Nephron progenitor cell (in vitro differentiated cells): ENCODE results near the gene PTBP2.

Experiments used
- DNase-seq: peaks from one replicate; pipeline ENCODE4 v3.0.0; 2021
- H3K27ac Mint-ChIP-seq: 2 replicates; pipeline ENCODE4 v1.8.0; 2021; ENCODE audit warnings: mild to moderate bottlenecking, moderate library complexity, mixed read lengths
- H3K27me3 Mint-ChIP-seq: 2 replicates; pipeline ENCODE4 v1.8.0; 2021; ENCODE audit warnings: mild to moderate bottlenecking, low read depth, mixed read lengths; ENCODE audit not compliant: poor library complexity
- H3K36me3 Mint-ChIP-seq: 2 replicates; pipeline ENCODE4 v1.8.0; 2021; ENCODE audit warnings: low read depth, mixed read lengths
- H3K4me1 Mint-ChIP-seq: 2 replicates; pipeline ENCODE4 v1.8.0; 2021; ENCODE audit warnings: mixed read lengths
- H3K4me3 Mint-ChIP-seq: 2 replicates; pipeline ENCODE4 v1.8.0; 2021; ENCODE audit warnings: mild to moderate bottlenecking, moderate library complexity, mixed read lengths
- H3K9me3 Mint-ChIP-seq: 2 replicates; pipeline ENCODE4 v1.8.0; 2021; ENCODE audit warnings: mild to moderate bottlenecking, moderate library complexity, mixed read lengths
- TF ChIP-seq, protein P1 (sequence below): fragments of 200-600 bp; sonication (generic); IDR thresholded peaks from 2 replicates; pipeline ENCODE4 v1.5.0; 2021; ENCODE audit warnings: antibody characterized with exemption

PTBP2 gene

DNA sequence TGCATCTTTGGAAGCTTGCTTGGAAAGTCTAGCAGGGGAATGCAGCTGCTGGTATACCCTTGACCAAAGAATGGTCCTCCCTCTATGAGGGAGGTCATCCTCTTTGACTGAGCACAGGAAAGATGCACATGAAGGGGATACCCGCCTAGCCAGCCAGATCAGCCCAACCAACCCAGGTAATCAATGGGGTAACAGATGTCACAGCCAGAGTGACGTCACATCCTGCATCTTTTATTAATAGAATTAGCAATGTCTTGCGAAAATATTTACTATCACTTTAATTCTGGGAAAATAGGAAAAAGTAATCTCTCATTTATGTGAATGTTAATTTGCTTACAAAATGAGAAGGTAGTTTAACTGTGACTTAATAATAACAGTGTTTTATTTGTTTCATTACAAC, 25.6 kb upstream of the PTBP2 start:
- H3K4me1 Mint-ChIP-seq = no peaks in the 10 kb centered on the region
- no peak overlapping the region for H3K27ac Mint-ChIP-seq
- H3K36me3 Mint-ChIP-seq = peaks cover 11% of the 10 kb centered on the region
- H3K9me3 Mint-ChIP-seq = peaks cover 28% of the 10 kb centered on the region
- no peaks in the 10 kb centered on the region for H3K27me3 Mint-ChIP-seq
- TF ChIP-seq, protein P1, sequence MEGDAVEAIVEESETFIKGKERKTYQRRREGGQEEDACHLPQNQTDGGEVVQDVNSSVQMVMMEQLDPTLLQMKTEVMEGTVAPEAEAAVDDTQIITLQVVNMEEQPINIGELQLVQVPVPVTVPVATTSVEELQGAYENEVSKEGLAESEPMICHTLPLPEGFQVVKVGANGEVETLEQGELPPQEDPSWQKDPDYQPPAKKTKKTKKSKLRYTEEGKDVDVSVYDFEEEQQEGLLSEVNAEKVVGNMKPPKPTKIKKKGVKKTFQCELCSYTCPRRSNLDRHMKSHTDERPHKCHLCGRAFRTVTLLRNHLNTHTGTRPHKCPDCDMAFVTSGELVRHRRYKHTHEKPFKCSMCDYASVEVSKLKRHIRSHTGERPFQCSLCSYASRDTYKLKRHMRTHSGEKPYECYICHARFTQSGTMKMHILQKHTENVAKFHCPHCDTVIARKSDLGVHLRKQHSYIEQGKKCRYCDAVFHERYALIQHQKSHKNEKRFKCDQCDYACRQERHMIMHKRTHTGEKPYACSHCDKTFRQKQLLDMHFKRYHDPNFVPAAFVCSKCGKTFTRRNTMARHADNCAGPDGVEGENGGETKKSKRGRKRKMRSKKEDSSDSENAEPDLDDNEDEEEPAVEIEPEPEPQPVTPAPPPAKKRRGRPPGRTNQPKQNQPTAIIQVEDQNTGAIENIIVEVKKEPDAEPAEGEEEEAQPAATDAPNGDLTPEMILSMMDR = no peak
- no peak for DNase-seq
- H3K4me3 Mint-ChIP-seq = no peak overlapping the region

DNA sequence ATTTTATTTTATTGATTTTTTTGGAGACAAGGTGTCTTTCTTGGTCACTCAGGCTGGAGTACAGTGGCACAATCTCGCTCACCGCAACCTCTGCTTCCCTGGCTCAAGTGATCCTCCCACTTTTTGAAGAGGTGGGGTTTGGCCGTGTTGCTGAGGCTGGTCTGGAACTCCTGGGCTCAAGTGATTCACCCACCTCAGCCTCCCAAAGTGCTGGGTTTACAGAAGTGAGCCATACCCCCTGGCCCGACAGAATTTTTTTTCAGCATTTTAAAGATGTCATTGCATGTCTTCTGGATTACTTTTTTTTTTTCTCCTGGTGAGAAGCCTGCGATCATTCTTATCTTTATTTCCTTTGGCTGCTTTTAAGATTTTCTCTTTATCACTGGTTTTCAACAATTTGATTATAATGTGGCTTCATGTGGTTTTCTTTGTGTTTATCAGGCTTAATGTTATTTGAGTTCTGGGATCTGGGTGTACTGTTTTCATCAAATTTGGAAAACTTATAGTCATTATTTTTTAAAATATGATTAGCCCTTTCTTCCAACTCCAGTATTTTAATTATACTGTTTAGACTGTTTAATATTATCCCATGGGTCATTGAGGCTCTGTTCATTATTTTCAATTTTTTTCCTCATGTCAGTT, 23.1 kb upstream of the PTBP2 start:
- peak overlapping the region; percentile 19 for H3K27ac Mint-ChIP-seq
- H3K9me3 Mint-ChIP-seq = peaks cover 21% of the 10 kb centered on the region
- TF ChIP-seq, protein P1 = no peak
- H3K36me3 Mint-ChIP-seq = peaks cover 11% of the 10 kb centered on the region
- no peaks in the 10 kb centered on the region for H3K4me1 Mint-ChIP-seq
- DNase-seq = no peak
- no peak overlapping the region for H3K4me3 Mint-ChIP-seq
- H3K27me3 Mint-ChIP-seq = peaks cover 2% of the 10 kb centered on the region

DNA sequence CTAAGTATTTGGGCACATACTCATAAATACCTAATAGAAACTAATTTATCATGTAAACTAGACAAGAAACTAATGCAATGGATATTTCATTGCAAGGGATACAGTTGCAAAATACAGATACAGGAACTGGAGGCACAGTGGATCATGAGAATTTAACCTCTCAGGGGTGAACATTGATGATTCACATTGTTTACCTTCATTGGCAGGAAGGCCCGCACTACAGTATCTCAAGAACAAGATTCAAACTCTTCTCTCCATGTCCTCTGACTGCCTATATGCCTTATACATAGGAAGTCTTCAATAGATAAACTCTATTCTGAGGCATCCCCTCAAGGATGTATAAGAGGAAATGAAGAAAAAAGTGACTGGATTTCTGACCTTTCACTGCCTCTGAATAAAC, 18.4 kb upstream of the PTBP2 start:
- Mint-ChIP-seq H3K36me3 (peaks cover 7% of the 10 kb centered on the region), H3K4me3 (no peak overlapping the region), H3K4me1 (no peaks in the 10 kb centered on the region)

DNA sequence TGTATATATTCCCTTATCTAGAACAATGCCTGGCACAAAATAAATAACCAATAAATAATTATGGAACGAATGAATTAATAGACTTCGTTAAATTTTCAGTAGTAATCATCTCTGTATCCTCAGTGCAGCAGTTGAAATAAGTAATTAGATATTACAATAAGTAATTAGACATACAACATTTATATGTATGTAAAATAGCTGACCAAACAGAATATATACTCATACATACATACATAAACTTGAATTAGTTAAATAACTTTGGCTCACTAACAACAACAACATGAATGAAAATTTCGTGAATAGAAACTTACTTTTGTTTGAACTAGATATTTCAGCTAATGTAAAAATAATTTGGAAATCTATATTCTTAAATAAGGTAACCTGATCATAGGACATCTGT, 14.6 kb upstream of the PTBP2 start:
- no peaks in the 10 kb centered on the region for H3K27me3 Mint-ChIP-seq
- H3K9me3 Mint-ChIP-seq = no peaks in the 10 kb centered on the region

More for the DNA sequence above, 18.4 kb upstream of the PTBP2 start:
- TF ChIP-seq, protein P1 = no peak
- no peak for DNase-seq
- Mint-ChIP-seq H3K27ac (no peak overlapping the region), H3K9me3 (peaks cover 12% of the 10 kb centered on the region), H3K27me3 (peaks cover 2% of the 10 kb centered on the region)

DNA sequence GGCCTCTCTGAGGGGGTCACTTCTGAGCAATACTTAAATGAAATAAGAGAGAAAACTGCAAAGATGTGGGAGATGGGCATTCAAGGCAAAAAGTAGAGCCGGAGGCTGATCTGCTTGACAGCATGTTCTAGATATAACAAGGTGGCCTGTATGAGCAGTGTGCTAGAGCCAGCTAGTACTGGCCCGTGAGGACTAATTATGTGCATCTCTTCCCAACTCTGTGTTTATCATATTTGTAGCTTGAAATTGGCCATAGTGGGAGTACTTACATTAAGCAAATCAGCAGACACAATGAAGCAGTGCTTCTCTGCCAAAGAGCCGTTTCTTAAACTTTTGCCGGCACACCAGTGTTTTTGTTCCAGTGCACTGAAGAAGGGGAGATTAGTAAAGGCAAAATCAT, 13.1 kb upstream of the PTBP2 start:
- Mint-ChIP-seq H3K4me3 (no peak overlapping the region), H3K36me3 (no peaks in the 10 kb centered on the region), H3K27ac (no peak overlapping the region), H3K9me3 (no peaks in the 10 kb centered on the region), H3K4me1 (no peaks in the 10 kb centered on the region), H3K27me3 (no peaks in the 10 kb centered on the region)
- DNase-seq = no peak
- TF ChIP-seq, protein P1 = no peak

More for the DNA sequence above, 14.6 kb upstream of the PTBP2 start:
- Mint-ChIP-seq H3K36me3 (no peaks in the 10 kb centered on the region), H3K4me1 (no peaks in the 10 kb centered on the region), H3K4me3 (no peak overlapping the region), H3K27ac (no peak overlapping the region)
- no peak for DNase-seq
- TF ChIP-seq, protein P1 = no peak

DNA sequence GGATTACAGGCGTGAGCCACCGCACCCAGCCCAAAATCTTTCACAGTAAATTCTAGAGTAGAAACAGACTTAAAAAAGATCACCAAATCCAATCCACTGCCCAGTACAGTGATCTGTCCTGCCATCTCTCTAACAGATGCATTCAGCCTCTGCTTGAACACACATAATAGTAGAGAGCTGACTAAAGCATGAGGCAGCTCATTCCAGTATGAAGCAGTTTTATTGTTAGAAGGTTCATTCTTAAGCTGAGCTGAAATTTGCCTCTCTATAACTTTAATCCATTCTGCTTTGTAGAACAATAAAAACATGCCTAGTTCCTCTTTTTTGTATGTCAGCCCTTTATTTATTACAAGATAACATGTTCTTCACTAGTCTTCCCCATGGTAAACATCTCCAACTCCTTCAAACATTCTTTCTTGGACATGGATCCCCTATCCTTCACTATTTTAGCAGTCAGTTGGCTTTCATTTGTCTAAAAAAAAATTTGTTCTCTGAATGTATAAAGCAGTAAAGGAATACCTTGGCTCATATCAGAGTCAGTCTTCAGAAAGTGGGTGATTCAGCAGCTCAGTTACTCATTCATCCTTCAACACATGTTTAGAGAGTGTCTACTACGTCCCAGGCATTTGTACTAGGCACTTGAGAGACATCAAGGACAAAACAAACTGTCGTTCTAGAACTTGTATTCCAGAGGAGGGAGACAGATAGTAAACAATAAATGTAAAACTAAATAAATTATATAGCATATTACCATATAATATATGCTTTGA, 10.7 kb upstream of the PTBP2 start:
- Mint-ChIP-seq H3K27me3 (no peaks in the 10 kb centered on the region), H3K9me3 (no peaks in the 10 kb centered on the region), H3K27ac (no peak overlapping the region), H3K4me1 (no peaks in the 10 kb centered on the region), H3K4me3 (no peak overlapping the region), H3K36me3 (no peaks in the 10 kb centered on the region)
- DNase-seq = no peak
- TF ChIP-seq, protein P1 = no peak
